GM21528 (cell line): ENCODE results near the gene C11orf86.

ENCODE experiments used
- ATAC-seq: cut with Tn5 transposase; IDR thresholded peaks from one replicate; pipeline ENCODE4 v1.9.1; 2021; ENCODE audit warnings: mild to moderate bottlenecking, moderate library complexity; ENCODE audit not compliant: unreplicated experiment, low FRiP score

The C11orf86 gene

DNA sequence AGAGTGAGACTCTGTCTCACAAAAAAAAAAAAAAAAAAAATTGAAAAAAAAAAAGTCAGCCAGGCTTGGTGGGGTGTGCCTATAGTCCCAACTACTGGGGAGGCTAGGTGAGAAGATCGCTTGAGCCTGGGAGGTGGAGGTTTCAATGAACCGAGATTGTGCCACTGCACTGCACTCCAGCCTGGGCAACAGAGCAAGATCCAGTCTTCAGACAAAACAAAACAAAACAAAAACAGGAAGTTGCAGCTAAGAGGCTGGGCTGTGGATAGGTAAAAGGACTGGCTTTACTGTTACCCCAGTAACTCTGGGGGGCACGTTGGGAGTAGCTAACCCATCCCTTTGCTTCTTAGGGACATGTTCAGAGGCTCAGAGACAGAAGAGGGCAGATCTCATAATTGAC is 10.6 kb upstream of the C11orf86 start:
- no peak for ATAC-seq

DNA sequence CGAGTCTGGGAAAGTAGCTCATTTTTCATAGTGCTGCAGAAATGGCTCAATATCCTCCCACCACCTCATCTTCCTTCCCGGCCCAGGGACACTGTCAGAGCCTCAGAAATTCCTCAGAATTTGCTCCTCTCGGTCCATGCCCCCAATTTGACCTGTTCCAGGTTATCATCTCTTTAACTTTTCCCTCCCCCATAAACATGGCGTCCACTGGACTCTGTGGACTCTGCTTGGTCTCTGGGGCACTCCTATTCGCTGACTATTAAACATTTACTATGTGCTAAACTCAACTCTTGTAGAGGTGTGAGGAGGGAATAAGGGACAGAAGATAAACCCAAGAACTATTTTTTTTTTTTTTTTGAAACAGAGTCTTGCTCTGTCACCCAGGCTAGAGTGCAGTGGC is 8.8 kb upstream of the C11orf86 start:
- ATAC-seq, result no peak

DNA sequence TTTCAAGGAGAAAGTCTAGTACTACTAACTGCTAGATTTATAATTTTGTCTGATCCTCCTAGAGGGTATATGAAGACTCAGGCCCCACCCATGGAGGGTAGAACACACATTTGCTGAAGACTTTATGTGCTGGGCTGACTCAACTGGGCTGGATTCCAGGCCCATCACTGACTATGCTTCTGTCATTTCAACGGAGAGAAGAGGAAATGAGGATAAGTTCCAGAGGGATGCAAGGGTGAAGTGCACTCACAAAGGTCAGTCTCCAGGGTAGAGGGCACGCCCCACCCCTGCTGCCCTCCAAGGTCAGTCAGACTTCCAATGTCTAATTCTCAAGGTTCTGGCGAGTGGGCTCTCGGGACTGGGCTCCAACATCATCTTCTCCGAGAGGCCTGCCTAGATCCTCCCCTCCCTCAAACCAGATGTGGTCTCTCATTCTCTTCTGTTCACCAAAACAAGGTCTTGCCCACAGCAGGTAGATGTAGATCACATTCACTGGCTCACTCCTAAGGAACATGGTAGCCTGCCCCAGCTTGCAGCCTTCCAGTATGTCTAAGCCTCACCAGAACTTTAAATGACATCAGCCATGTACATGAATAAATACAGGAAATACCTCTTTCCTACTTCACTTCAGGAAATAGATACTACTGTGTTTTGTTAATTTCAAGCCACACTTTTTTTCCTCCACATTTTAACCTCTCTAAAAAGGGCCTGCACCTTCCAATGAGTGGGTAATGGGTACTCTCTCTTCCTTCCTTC is 7.3 kb upstream of the C11orf86 start:
- no peak for ATAC-seq

DNA sequence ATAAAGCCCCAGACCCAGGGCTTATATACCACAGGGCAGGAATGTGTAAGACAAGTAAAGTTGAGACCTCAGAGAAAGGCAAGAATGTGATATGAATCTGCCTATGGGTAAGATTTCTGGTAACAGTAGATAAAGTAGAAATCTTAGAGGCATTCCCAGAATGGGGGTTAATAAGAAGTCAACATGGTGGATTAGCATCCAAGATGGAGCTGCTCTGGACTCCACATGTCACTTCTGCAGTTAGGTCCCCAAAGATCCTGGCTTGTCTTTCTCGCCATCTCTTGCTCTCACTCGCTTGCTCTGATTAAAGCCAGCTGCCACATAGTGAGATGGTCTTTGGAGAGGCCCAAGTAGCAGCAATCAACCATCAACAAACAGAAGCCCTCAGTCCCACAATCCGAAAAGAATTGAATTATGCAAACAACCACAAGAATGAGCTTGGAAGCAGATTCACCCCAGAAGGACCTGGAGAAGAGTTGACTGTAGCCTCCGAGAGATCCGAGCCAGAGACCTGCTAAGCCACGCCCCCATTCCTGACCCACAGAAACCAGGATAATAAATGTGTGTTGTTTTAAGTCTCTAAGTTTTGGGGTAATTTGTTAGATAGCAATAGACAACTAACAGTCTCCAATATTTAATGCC is 5.4 kb upstream of the C11orf86 start:
- ATAC-seq, result no peak

DNA sequence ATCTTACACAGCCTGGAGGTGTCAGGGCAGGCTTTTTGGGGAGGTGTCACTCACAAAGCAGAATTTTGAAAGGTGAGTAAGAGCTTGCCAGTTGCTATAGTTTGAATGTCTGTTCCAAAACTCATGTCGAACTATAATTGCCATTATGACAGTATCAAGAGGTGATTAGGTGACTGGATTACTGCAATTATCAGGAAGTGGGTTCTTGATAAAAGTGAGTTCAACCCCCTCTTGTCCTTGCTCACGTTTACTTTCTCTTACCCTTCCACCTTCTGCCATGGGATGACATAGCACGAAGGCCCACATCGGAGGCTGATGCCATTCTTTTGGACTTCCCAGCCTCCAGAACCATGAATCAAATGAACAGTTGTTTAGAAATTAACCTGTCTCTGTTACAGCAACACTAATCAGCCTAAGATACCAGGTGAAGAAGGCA is 4.7 kb upstream of the C11orf86 start:
- no peak for ATAC-seq

DNA sequence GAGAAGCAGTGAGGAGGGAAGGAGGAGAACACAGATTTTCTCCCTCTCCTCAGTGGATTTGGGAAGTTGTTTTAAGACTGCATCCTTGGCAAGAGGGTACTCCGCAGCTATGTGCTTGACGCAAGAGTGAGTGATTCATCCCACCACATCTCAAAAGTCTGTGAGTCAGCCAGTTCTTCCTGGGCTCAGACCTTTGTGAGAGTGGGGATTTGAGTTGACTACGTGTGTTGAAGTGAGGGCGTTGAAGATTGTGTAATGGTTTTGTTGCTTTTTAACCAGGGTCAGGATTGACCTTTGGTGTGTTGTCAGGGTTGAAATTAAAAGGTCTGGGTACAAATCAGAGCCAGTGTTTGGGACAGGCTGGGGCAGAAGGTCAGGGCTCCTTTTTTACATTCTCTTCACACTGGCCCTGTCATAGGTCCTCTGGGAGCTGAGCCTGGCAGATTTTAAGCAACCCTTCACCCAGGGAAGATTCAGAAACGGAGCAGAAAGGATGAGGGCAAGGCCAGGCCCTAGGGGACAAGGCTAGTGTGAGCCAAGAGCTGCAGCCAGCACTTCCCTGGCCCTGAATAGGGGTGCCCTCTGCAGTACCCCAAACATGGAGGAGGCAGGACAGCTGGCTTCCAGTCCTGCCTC is 4.2 kb upstream of the C11orf86 start:
- no peak for ATAC-seq

DNA sequence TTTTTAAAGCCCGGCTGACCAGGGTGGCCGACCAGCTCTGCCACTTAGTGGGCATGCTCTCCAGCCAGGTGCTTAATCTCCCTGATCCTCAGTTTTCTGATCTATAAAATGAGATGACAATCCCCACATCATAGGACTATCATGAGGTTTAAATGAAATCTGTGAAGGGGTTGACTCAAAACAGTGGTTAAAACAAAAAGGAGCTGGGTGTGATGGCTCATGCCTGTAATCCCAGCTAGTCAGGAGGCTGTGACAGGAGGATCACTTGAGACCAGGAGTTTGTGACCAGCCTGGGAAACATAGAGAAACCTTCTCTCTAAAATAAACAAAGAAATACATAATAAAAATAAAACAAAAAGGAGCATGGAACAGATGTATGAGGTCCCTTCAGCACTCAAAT is 3.6 kb upstream of the C11orf86 start:
- no peak for ATAC-seq

DNA sequence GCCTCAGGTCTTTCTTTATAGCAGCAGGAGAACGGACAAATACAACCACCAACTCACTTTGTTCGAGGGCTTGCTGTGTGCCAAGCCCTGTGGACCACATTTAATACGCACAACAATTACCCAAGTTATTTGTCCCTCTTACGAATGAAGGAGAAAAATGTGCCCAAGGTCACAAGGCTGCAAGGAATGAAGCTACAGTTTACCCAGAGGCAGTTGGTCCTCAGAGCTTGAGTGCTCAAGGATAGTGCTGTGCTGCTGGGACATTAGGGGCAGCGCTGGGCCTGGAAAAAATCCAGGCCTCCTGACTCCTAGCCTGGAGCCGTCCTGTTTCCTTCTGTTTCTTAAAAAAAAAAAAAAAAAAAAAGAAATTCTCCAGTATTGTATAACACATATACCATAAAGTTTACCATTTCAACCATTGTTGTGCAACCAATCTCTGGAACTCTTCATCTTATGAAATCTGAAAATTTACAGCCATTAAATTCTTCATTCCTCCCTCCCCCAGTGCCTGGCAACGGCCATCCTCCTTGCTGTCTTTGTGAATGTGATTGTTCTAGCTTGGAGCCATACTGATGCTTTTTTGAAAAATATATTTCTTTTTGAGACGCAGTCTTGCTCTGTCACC is 1.0 kb upstream of the C11orf86 start:
- ATAC-seq, result no peak

DNA sequence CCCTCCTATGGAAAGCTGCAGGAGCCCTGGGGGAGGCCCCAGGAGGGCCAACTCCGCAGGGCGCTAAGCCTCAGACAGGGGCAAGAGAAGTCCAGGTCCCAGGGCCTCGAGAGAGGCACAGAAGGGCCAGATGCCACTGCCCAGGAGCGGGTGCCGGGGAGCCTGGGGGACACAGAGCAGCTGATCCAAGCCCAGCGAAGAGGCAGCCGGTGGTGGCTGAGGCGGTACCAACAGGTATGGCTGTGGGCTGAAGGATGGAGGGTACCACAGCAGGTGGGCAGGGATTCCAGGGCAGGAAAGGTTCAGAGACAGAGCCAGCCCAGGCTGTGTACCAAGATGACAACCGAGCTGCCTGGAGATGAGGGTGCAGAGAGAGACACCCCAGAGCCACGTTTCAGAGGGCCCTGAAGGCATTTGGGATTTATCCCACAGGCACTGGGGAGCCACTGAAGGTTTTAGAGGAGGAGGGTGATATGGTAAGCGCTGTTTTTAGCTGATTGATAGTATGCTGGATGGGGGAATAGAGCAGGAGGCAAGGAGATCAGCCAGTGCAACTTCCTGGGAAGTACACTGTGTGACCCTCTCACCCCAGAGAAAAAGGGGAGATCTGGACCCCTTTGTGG is 412 bp downstream of the C11orf86 start:
- no peak for ATAC-seq

DNA sequence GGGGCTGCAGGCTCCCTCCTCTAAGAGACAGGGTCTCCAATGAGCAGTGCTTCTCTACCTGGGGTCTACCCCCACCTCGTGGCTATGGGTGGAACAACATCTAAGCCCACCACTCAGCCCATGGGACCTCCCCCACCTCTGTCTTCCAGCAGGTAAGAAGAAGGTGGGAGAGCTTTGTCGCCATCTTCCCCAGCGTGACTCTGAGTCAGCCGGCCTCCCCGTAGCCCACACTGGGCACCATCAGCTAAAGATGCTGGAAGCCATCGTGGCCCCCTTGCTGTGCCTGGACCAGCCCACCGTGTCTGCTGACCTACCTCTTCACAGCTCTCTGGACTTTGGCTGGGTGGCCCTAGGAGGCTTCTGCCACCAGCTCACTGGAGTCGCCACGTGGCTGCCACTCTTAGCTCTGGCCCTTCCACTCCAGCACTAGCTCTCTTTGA is 944 bp downstream of the C11orf86 start:
- ATAC-seq, result no peak

DNA sequence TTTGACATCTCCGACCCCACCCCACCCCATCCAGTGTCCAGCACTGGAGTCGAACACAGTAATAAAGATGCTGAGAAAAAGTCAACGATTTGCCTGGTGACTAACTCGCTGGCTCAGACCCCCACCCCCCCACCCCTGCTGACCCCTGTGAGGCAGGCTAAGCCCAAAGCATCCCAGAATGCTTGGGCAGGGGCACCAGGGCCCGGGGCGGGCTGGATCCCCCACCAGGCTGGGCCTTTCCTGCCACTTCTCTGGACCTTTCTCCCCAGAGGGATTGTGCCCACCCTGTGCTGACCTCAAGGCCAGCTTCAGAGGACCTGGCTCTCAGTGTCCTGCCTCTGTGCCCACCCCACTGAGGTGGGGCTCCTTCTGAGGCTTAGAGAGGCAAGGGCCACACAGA is 1.8 kb downstream of the C11orf86 start:
- ATAC-seq, result no peak

DNA sequence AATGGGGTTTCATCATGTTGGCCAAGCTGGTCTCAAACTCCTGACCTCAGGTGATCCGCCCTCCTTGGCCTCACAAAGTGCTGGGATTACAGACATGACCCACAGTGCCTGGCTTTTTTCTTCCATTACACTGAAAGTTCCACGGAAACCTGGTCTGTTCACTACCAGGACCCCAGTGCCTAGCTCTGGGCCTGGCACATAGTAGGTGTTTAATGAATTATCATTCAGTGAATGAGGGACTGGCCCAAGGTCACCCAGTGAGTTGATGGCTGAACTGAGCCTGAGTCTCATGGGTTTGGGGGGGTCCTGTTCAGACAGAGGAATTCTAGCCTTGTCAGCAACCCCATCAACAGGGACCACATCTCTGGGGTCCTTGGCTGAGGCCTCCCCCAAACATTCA is 3.1 kb downstream of the C11orf86 start:
- no peak for ATAC-seq

DNA sequence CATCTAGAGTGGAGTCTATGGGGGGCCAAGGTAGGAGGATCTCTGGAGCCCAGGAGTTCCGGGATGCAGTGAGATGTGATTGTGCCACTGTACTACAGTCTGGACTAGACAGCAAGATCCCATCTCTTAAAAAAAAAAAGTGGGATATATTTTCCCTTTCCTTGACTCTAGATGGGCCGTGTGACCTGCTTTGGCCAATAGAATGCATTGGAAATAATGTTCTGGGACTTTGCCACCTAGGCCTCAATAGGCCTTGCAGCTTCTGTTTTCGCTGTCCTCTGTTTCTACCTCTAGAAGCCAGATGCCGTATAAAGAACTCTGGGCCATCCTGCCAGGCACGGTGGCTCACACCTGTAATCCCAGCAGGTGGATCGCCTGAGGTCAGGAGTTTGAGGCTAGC is 3.6 kb downstream of the C11orf86 start:
- ATAC-seq, result no peak

DNA sequence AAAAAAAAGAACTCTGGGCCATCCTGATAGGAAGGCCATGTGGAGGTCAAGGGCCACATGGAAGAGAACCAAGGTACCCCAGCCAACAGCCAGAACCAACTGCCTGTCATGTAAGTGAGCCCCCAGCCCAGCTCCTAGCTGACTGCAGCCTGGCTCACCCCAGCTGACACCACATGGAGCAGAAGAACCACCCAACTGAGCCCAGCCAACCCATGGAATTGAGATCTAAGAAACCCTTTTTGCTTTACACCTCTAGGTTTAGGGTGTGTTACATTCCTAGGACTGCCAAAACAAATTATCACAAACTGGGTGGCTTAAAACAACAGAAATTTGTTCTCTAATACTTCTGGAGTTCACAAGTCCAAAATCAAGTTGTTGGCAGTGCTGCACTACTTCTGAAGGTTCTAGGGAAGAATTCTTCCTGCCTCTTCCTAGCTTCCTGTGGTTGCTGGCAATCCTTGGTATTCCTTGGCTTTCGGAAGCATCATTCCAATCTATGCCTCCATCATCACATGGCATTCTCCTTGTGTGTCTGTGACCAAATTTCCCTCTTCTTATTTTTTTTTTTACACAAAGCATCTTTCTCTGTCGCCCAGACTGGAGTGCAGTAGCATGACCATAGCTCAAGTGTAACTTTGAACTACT is 4.4 kb downstream of the C11orf86 start:
- ATAC-seq, result no peak

DNA sequence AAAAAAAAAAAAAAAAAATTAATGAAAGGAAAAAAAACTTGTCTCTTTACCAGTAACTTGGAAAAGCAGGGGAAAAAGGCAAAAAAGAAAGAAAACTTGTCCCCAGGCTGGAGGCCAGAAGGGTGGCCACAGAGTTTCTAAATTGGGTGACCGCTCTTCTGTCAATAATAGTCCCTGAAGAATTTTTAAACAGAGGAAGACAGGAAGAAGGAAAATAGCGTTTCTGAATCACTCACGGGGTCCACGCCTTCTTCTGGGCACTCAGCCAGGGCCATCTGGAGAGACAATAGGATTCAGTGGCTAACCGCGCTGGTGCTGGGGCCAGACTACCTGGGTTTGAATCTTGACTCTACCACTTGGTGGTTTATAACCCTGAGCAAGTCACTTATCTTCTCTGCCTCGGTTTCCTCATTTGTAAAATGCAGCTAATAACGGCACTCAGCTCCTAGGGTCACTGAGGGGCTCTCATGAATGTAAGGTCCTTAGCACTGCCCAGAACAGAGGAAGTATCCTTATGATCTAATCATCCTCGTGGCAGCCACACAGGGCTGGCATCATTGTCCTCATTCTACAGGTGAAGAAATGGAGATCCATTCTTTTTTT is 7.0 kb downstream of the C11orf86 start:
- no peak for ATAC-seq

DNA sequence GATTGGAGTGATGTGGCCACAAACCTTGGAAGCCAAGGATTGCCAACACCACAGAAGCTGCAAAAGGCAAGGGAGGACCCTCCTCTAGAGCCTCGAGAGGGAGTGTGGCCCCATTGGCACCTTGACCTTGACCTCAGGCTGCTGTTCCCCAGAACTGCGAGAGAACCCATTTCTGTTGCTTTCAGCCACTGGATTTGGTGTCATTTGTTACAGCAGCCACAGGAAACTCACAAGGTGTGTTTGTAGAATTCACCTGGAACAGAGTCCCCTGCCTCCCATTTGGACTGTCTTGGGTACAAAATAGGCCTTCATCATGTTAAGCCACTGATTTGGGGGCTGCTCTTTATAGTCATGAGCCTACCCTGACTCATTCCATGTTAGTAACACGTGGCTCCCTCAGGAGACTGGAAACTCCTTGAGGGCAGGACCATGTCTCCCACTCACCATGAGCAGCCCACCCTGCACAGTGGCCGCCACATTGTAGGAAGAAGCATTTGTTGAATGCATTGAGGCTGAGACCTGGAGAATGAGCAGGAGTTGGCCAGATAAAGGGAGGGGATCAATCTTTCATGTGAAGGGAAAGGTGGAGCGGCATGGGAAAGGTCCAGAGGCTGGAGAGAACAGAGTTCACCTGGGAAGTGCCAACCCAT is 8.3 kb downstream of the C11orf86 start:
- no peak for ATAC-seq

DNA sequence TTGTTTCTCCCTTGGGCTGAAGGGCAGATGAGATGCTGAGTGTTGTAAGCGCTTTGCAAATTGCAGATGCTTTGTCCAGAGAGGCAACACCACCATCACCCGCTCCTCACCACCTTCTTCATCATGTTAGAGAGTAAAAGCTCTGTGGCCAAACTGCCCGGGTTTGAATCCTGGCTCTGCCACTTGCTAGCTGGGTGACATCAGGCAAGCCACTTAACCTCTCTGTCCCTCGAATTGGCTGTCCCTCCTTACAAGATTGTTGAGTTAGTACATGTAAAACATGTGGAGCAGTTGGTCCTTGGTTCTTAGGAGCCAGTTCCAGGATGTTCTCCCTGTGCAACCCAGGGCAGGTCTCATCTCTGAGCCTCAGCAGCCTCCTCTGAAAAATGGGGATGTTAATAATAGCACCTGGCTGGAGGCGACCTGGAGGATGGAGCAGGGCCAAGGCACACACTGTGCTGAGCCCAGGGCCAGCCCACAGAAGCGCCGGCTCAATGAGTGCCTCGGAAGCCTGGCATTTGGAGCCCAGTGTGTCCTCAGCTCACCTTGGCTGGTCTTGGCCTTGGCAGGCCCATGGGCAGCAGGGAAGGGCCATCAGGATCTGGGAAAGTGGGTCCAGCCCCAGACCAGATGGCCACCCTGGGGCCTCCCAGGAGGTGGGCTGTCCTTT is 10.5 kb downstream of the C11orf86 start:
- ATAC-seq, result no peak

DNA sequence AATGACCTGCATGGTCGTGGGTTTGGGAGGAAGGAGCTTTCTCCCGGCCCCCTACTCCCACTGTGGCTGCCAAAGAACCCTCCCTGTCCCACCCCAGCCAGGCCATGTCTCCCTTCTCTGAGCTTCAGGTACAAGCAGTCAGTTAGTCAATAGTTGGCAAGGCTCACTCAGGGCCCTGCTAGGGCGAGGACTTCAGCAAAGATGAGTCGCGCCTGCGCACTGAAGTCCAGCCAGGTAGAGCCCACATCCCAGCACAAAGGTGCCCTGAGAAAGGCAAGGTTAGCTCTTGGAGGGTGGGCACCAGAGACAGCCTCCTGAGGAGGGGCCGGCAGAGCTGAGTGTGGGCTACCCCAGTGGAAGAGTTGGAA is 11.1 kb downstream of the C11orf86 start:
- no peak for ATAC-seq

DNA sequence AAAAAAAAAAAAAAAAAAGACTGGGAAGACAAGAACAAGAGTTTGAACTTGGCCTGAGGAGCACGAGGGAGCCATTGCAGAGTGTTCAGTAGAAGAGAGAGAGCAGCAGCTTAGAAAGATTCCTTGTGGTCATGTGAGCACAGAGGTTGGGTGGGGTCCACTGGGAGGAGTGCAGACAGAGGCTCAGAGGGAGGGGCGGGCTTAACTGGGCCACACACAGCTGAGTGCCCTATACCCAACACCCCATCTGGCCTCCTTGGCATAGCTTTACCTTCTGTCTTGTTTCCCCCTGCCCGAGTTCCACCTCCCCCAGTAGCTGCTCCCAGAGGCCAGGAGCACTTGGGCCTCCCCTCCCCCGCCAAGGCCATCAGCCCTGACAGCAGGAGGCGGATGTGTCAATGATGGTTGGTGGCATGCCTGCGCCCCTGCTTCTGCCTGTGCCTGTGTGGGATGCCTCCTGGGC is 12.1 kb downstream of the C11orf86 start:
- ATAC-seq, result no peak
